ENCODE data around the gene STAM. TPM values are rescaled to one million over a fixed set of nuclear protein-coding genes. Genes with fewer than 3 reads are reported as not detected.
A peak's percentile ranks its signal among the peaks of the same experiment; 100 is the strongest.

STAM gene
- total and polyA plus RNA-seq, 7 donors = 5.4 to 19.3 (median 13.7) TPM

DNA sequence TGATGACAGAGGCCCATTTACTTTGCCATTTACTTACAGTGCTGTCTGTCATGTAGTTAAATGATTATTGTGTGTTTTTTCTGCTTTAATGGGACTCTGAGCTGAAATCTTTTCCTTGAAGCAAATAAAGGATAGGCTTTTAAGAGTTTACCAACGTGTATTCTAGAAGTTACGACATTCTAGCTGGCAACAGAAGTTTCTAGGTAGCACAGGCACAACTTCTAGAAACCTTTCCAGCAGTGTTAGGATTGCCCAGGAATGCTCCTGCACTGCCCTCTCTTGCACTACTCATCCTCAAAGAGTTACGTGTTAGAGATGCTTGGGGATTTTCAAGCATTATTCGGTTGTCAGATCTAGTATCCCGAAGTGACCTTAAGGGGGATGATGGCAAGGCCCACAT lies 65.5 kb downstream of the STAM start:
- Histone ChIP-seq H3K27ac (no peak overlapping the region), H3K9me3 (no peaks in the 10 kb centered on the region), H3K4me3 (no peak overlapping the region), H3K4me1 (peaks cover 0 to 3% (median 0%) of the 10 kb centered on the region in 4 donors), H3K36me3 (peaks cover 0 to 91% (median 19%) of the 10 kb centered on the region in 4 donors), H3K27me3 (no peaks in the 10 kb centered on the region)
- intact Hi-C loops (cut with DNase I) = no loop called here
- DNase-seq = no peak
- TF ChIP-seq POLR2AphosphoS5 (IDR thresholded peaks at IDR 0.05) (no peak), POLR2A (IDR thresholded peaks at IDR 0.05) (no peak), EP300 (IDR thresholded peaks at IDR 0.05) (no peak)
- TF ChIP-seq, protein P1, sequence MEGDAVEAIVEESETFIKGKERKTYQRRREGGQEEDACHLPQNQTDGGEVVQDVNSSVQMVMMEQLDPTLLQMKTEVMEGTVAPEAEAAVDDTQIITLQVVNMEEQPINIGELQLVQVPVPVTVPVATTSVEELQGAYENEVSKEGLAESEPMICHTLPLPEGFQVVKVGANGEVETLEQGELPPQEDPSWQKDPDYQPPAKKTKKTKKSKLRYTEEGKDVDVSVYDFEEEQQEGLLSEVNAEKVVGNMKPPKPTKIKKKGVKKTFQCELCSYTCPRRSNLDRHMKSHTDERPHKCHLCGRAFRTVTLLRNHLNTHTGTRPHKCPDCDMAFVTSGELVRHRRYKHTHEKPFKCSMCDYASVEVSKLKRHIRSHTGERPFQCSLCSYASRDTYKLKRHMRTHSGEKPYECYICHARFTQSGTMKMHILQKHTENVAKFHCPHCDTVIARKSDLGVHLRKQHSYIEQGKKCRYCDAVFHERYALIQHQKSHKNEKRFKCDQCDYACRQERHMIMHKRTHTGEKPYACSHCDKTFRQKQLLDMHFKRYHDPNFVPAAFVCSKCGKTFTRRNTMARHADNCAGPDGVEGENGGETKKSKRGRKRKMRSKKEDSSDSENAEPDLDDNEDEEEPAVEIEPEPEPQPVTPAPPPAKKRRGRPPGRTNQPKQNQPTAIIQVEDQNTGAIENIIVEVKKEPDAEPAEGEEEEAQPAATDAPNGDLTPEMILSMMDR (IDR thresholded peaks at IDR 0.05) = no peak
- 78 to 90% methylated on average over 5 of the region's 5 CpGs for WGBS, 2 donors

DNA sequence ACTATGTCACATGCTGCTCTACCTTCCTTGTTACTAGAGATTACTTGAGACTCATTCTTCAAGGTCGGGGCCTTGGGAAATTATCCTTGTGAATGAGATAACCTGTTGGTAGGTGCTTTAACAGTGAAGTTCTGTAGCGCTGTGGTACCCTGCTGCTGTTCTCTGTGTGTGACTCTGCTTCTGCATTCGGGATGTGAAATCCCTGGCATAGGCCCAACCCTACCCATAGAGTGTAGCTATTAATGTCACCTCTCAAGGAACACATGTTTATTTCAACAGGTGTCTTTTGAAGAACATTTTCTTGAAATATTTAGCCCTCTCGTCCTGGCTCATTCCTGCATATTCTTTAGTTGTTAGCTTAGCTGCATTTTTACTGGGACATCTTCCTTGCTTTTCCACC lies 66.2 kb downstream of the STAM start:
- Histone ChIP-seq H3K4me3 (no peak overlapping the region), H3K9me3 (no peaks in the 10 kb centered on the region), H3K4me1 (peaks cover 0 to 3% (median 0%) of the 10 kb centered on the region in 4 donors), H3K27ac (no peak overlapping the region), H3K27me3 (no peaks in the 10 kb centered on the region), H3K36me3 (peaks cover 0 to 91% (median 23%) of the 10 kb centered on the region in 4 donors)
- intact Hi-C loops (cut with DNase I) = no loop called here
- no peak for TF ChIP-seq POLR2AphosphoS5 (IDR thresholded peaks at IDR 0.05)
- no peak for TF ChIP-seq EP300 (IDR thresholded peaks at IDR 0.05)
- TF ChIP-seq, protein P1 (IDR thresholded peaks at IDR 0.05) = no peak
- no peak for TF ChIP-seq POLR2A (IDR thresholded peaks at IDR 0.05)
- DNase-seq = no peak
- 82 to 89% methylated on average over 4 of the region's 4 CpGs for WGBS, 2 donors

DNA sequence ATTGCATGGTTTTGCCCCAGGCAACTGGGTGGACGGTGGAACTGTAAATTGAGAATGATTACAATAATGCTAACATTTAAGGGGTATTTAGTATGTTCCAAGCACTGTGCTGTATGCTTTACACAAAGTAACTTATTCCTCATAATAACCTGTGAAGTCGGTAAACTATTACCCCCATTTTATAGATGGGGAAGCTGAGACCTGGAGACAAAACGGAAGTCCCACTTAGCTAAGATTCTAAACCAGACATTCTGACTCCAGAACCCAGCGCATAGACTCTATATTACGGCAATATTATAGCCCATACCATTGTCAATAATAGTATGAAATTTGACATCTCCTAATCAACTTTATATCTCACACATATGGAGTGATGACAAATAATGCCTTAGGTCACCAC lies 68.1 kb downstream of the STAM start:
- no peaks in the 10 kb centered on the region for H3K27me3 ChIP-seq
- WGBS, 2 donors = 96 to 98% methylated on average over 5 of the region's 5 CpGs
- H3K9me3 ChIP-seq = no peaks in the 10 kb centered on the region
- no peak overlapping the region for H3K27ac ChIP-seq
- H3K36me3 ChIP-seq = peaks cover 0 to 90% (median 20%) of the 10 kb centered on the region in 4 donors
- intact Hi-C loops (cut with DNase I) = no loop called here
- H3K4me3 ChIP-seq = no peak overlapping the region
- no peak for DNase-seq
- peaks cover 0 to 3% (median 0%) of the 10 kb centered on the region in 4 donors for H3K4me1 ChIP-seq
- TF ChIP-seq, protein P1 (IDR thresholded peaks at IDR 0.05) = no peak
- no peak for TF ChIP-seq POLR2A (IDR thresholded peaks at IDR 0.05)
- TF ChIP-seq EP300 (IDR thresholded peaks at IDR 0.05) = no peak
- TF ChIP-seq POLR2AphosphoS5 (IDR thresholded peaks at IDR 0.05) = no peak

DNA sequence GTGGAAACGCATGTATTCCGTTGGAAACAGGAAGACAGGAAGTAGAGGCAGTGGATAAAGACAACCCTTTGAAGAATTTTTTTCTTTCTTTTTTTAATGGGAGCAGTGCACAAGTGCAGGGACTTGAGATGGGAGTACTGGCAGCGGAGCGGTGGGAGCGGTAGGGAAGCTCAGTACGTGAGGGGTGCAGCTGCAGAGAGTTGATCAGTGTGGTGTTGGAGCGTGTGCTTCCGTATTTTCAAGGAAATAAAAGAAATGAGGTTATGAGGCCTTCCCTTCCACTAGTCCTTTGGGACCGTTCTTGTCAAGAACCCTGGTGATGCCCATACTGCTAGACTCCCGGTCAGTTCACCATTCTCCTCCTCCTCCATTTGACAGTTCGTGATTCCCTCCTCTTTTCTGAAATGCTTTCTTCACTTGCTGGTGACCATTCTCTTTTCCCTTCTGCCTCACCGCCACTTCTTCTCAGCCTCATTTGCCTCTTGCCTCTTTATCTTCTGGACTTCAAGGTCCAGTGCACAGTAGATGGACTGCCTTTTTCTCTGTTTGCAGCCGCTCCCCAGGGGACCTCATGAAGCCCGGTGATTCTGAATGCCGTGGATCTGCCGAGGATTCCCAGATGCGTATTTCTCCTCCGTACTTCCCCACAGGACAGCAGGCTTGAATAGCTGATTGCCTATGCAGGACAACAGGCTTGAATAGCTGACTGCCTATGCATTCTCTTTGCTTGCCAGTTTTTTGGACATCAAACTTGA lies 68.9 kb downstream of the STAM start:
- no peak for DNase-seq
- Histone ChIP-seq H3K27ac (peak overlapping the region in 3 of 4 donors; percentile 41 to 51 (median 42)), H3K4me1 (peaks cover 0 to 3% (median 0%) of the 10 kb centered on the region in 4 donors), H3K9me3 (no peaks in the 10 kb centered on the region), H3K4me3 (peak overlapping the region in 3 of 4 donors; percentile 29 to 32 (median 31)), H3K36me3 (peaks cover 0 to 87% (median 20%) of the 10 kb centered on the region in 4 donors), H3K27me3 (no peaks in the 10 kb centered on the region)
- intact Hi-C loops (cut with DNase I) = no loop called here
- 88 to 94% methylated on average over 18 of the region's 18 CpGs for WGBS, 2 donors
- no peak for TF ChIP-seq POLR2AphosphoS5 (IDR thresholded peaks at IDR 0.05)
- no peak for TF ChIP-seq POLR2A (IDR thresholded peaks at IDR 0.05)
- TF ChIP-seq, protein P1 (IDR thresholded peaks at IDR 0.05) = no peak
- no peak for TF ChIP-seq EP300 (IDR thresholded peaks at IDR 0.05)
